Stimulated activated CD4-positive, alpha-beta T cell treated with anti-CD3 and anti-CD28 coated beads, TNF-alpha, amount 100 ng/mL, for 1 hour (primary cell): ENCODE measurements around the gene OTOR.

Source experiments
- DNase-seq, 3 donors: peaks; one replicate each; pipeline ENCODE4 v3.0.0-alpha.2; 2020; ENCODE audit warnings: low read depth in 3 of 3, low spot score in 1 of 3

OTOR gene

GRCh38 chr20:16747291-16747811 is 807 bp upstream of the OTOR start:
- no peak for DNase-seq

GRCh38 chr20:16749573-16749972 is 1.4 kb downstream of the OTOR start:
- DNase-seq = no peak

GRCh38 chr20:16752082-16752481 is 3.9 kb downstream of the OTOR start:
- no peak for DNase-seq

- no peak for DNase-seq
Measured at GRCh38 chr20:16752901-16753300, 4.7 kb downstream of the OTOR start.

DNA sequence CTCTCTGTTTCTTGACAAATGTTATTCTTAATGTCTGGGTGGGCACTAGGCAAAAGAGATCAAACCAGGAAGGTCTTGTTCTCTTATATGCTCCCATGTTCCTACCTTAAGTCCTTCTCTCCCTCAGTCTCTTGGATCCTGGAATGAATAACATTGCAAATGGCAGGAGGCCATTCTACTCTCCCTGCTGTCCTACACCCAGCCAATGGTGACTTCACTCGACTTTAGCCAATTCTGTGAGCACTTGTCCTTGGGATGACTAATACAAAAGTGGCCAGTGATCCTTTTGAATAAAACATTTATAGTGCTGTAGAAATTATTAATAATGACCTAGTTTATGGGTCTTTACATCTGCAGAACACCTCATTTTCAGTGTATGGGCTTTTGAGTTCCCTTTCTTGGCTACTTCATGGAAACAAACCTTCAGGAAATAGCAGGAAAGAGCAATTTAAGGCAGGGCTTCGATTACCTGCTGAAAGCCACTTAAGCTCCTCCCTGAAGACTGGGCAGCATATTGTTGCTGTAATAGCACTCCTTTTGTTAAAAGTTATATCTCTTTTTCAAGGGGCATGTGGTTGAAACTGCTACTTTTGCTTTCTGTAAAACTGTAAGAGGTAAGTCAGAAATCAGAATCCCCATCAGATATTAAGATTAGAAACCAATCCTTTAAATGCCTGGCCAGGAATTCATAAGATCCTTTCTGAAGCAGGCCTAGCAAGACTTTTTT is 10.5 kb downstream of the OTOR start:
- DNase-seq = no peak

- DNase-seq = no peak
Measured at GRCh38 chr20:16759181-16759563, 11.0 kb downstream of the OTOR start.

DNA sequence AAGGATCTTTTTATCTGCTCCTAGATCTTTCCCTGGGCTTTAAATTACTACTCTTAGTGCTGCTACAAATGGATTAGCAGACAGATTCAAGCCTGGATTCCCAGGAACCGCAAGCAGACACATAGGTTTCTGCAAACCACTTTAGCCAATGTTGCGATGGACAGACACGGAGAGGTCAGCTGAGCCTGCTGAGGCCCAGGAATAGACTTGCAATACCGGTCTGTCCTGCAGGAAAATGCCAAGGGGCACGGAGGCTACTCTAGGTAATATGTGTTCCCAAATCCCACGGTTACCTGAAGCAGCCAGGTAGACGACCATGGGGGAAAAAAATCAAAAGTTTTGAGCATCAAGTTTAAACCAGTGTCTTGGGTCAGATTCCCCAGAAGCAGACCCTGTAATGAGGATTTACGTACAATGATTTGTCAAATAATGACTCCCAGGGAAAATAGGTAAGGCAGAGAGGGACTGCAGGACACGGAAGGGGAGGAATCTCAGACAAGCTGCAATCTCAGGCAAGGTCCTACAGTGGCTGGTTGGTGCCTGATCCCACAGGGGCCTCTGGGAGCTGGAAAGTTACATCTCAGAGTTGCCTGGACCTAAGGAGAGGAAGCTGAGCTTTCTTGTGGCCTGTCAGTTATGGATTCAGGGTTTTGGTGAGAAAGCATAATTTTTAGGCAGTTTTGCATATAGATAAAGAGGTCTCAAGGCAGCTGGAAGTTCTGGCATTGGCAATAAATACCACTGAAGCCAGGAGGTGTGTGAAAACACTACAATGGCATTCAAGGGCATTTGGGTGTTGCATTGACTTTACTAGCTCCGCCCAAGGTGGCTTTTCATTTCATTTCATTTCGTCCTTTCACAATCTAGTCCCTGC is 12.5 kb downstream of the OTOR start:
- DNase-seq = no peak

DNA sequence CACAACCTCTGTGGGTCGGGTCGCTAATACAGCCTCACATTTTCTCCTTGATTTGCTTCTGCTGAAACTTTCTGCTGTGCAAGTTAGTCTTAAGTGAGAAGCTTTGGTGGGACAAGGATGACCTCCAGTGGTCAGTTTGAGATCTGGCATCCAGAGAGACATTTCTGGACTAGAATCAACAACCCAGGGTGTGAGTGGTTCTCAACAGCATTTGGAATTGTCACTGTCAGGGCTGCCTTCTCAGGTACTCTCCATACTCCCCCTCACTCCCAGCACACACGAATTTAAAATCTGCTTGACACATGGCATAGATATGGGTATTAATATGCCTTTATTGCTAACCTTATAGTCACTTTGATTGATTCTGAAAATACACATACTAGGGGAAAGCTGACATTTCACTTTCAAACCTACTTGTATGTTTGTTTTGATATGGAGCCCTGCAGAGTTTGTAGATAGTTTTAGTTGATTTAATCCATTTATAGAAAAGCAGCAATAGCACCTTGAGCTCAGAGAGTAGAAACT is 13.2 kb downstream of the OTOR start:
- DNase-seq = no peak

- DNase-seq = no peak
Measured at GRCh38 chr20:16764560-16764959, 16.4 kb downstream of the OTOR start.

DNA sequence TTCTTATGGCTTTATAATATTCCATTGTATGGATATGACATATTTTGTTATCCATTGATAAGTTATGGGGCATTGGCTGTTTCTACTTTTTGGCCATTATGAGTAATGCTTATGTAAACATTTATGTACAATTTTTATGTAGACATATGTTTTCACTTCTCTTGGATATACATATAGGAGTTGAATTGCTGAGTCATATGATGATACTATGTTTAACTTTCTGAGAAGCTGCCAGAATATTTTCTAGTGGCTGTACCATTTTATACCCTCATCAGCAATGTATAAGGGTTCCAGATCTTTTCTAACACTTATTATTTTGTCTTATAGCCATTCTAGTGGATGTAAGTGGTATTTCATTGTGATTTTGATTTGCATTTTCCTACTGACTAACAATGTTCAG is 23.1 kb downstream of the OTOR start:
- no peak for DNase-seq

- no peak for DNase-seq
Measured at GRCh38 chr20:16775961-16776360, 27.8 kb downstream of the OTOR start.

DNA sequence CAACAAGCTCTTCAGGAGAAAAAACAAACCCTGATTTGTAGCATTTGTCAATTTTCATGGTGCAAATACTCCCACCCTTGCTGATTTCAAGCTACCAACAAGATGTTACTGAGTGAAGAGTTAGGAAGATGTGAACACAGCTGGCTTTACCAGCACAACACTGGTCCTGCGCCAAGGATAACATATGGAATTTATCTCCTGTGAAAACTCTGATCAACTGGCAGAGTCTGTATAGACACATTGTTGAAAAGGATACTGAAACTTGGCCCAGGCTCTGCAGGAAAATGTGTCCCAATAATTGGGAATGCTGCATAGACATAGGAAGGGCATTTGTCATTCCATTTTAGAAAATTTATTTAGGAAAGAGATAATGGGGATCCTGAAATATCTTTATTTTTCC is 29.0 kb downstream of the OTOR start:
- no peak for DNase-seq

- DNase-seq = no peak
Measured at GRCh38 chr20:16778159-16778558, 30.0 kb downstream of the OTOR start.

- no peak for DNase-seq
Measured at GRCh38 chr20:16781496-16781895, 33.3 kb downstream of the OTOR start.

- no peak for DNase-seq
Measured at GRCh38 chr20:16785226-16785625, 37.1 kb downstream of the OTOR start.
